IMR-90 (cell line): ENCODE data around the gene LTBP4. TPM values are rescaled to one million over a fixed set of nuclear protein-coding genes. Genes with fewer than 3 reads are reported as not detected.

ENCODE experiments used
- ATAC-seq: fragments of 200-7000 bp; cut with Tn5 transposase; 2 replicates; pipeline ENCODE4 v1.9.1; 2020; ENCODE audit warnings: low read depth, mild to moderate bottlenecking, moderate library complexity
- BruUV-seq: library from RNA; stranded (reverse); fragments of 400-500 nt; replicated peaks from 2 replicates; lab custom pipeline; 2021; lab: Mats Ljungman, UMichigan
- CTCF ChIA-PET: fragments of 300-600 bp; formaldehyde crosslinking; extraction: SDS; loops from one replicate; lab custom pipeline; 2021; ENCODE audit warnings: antibody characterized with exemption; lab: Yijun Ruan, JAX
- POLR2A ChIA-PET: fragments of 300-600 bp; sonication (Branson Sonifier 250); formaldehyde crosslinking; loops from one replicate; lab custom pipeline; 2022; ENCODE audit warnings: antibody characterized with exemption; ENCODE audit not compliant: unreplicated experiment; lab: Charles Lee
- DNase-seq: peaks from one replicate; pipeline ENCODE4 v3.0.0; 2013
- H2AFZ ChIP-seq: replicated peaks from 2 replicates; pipeline ENCODE3; 2013; ENCODE audit warnings: low read length, mild to moderate bottlenecking; ENCODE audit not compliant: poor library complexity
- H2AK5ac ChIP-seq: 2 replicates; pipeline ENCODE4 v1.6.1; 2013; ENCODE audit warnings: low read depth, low read length, inconsistent platforms
- H2AK9ac ChIP-seq: replicated peaks from 2 replicates; pipeline ENCODE3; 2013; ENCODE audit warnings: mild to moderate bottlenecking, low read depth, low read length, moderate library complexity; ENCODE audit not compliant: poor library complexity
- H2BK120ac ChIP-seq: 2 replicates; pipeline ENCODE4 v1.6.1; 2013; ENCODE audit warnings: low read depth, low read length, inconsistent platforms
- H2BK15ac ChIP-seq: 3 replicates; pipeline ENCODE4 v1.6.1; 2013; ENCODE audit warnings: low read depth, low read length, inconsistent platforms
- H2BK20ac ChIP-seq: 2 replicates; pipeline ENCODE4 v1.6.1; 2013; ENCODE audit warnings: low read depth, mild to moderate bottlenecking, inconsistent platforms, low read length, moderate library complexity
- H2BK5ac ChIP-seq: 2 replicates; pipeline ENCODE4 v1.6.1; 2013; ENCODE audit warnings: mild to moderate bottlenecking, low read depth, low read length, inconsistent platforms; ENCODE audit not compliant: poor library complexity, severe bottlenecking
- H3K14ac ChIP-seq: replicated peaks from 2 replicates; pipeline ENCODE4 v1.6.1; 2013; ENCODE audit warnings: low read depth, low read length, inconsistent platforms
- H3K18ac ChIP-seq: 2 replicates; pipeline ENCODE4 v1.6.1; 2013; ENCODE audit warnings: low read depth, low read length, control low read depth
- H3K23ac ChIP-seq: 2 replicates; pipeline ENCODE4 v1.6.1; 2013; ENCODE audit warnings: low read depth, low read length, inconsistent platforms
- H3K27ac ChIP-seq: 2 replicates; pipeline ENCODE4 v1.5.1; 2013; ENCODE audit warnings: mild to moderate bottlenecking, control low read depth, low read length; ENCODE audit not compliant: insufficient read depth
- H3K27me3 ChIP-seq: 2 replicates; pipeline ENCODE4 v1.6.1; 2013; ENCODE audit warnings: low read length; ENCODE audit not compliant: control insufficient read depth, insufficient read depth
- H3K36me3 ChIP-seq: 2 replicates; pipeline ENCODE4 v1.6.1; 2013; ENCODE audit warnings: low read length, mixed read lengths; ENCODE audit not compliant: control insufficient read depth, insufficient read depth
- H3K4ac ChIP-seq: 2 replicates; pipeline ENCODE4 v1.6.1; 2013; ENCODE audit warnings: low read depth, low read length, inconsistent platforms
- H3K4me1 ChIP-seq: 2 replicates; pipeline ENCODE4 v1.6.1; 2013; ENCODE audit warnings: low read length, mixed read lengths; ENCODE audit not compliant: control insufficient read depth, insufficient read depth
- H3K4me2 ChIP-seq: 2 replicates; pipeline ENCODE4 v1.6.1; 2013; ENCODE audit warnings: low read depth, mild to moderate bottlenecking, control low read depth, low read length, moderate library complexity
- H3K4me3 ChIP-seq: 2 replicates; pipeline ENCODE4 v1.5.1; 2013; ENCODE audit warnings: low read depth, mild to moderate bottlenecking, control low read depth, low read length, moderate library complexity; ENCODE audit not compliant: insufficient read depth
- H3K56ac ChIP-seq: 2 replicates; pipeline ENCODE4 v1.6.1; 2013; ENCODE audit warnings: low read length, inconsistent platforms; ENCODE audit not compliant: insufficient read depth; ENCODE audit errors: extremely low read depth
- H3K79me1 ChIP-seq, 2 experiments: 2 replicates each; pipeline ENCODE4 v1.6.1; 2013; ENCODE audit warnings: low read length in 2 of 2, inconsistent platforms in 1 of 2, low read depth in 1 of 2
- H3K9ac ChIP-seq: 2 replicates; pipeline ENCODE4 v1.6.1; 2013; ENCODE audit warnings: low read depth, low read length, control low read depth
- H3K9me1 ChIP-seq: 2 replicates; pipeline ENCODE4 v1.6.1; 2013; ENCODE audit warnings: low read length, inconsistent platforms; ENCODE audit not compliant: insufficient read depth
- H3K9me3 ChIP-seq: 2 replicates; pipeline ENCODE4 v1.6.1; 2013; ENCODE audit warnings: low read length; ENCODE audit not compliant: control insufficient read depth, insufficient read depth
- H4K20me1 ChIP-seq: 2 replicates; pipeline ENCODE4 v1.6.1; 2013; ENCODE audit warnings: low read length, inconsistent platforms; ENCODE audit not compliant: insufficient read depth
- H4K5ac ChIP-seq: 2 replicates; pipeline ENCODE4 v1.6.1; 2013; ENCODE audit warnings: mild to moderate bottlenecking, low read depth, low read length, control low read depth
- H4K8ac ChIP-seq, 2 experiments: 2 replicates each; pipeline ENCODE4 v1.6.1; 2013; ENCODE audit warnings: low read depth in 2 of 2, low read length in 2 of 2, control low read depth in 1 of 2, inconsistent platforms in 1 of 2
- H4K91ac ChIP-seq: 2 replicates; pipeline ENCODE4 v1.6.1; 2013; ENCODE audit warnings: low read depth, low read length, inconsistent platforms; ENCODE audit not compliant: insufficient read depth
- CEBPB ChIP-seq: IDR thresholded peaks from 2 replicates; pipeline ENCODE4 v1.6.1; 2012; ENCODE audit warnings: low read depth, low read length, improper control_type of control experiment
- CHD1 ChIP-seq: IDR thresholded peaks from 2 replicates; pipeline ENCODE4 v1.6.1; 2012; ENCODE audit warnings: low read depth, low read length, improper control_type of control experiment
- CTCF ChIP-seq: conservative IDR thresholded peaks from 2 replicates; pipeline ENCODE4 v1.5.1; 2012; ENCODE audit warnings: mild to moderate bottlenecking, low read depth, low read length, improper control_type of control experiment
- FOS ChIP-seq: fragments of 150-350 bp; IDR thresholded peaks from 2 replicates; pipeline ENCODE4 v1.6.1; 2016; ENCODE audit warnings: low read depth, low read length
- MAFK ChIP-seq: IDR thresholded peaks from 2 replicates; pipeline ENCODE4 v1.6.1; 2012; ENCODE audit warnings: low read depth, low read length, improper control_type of control experiment
- MAZ ChIP-seq: IDR thresholded peaks from 2 replicates; pipeline ENCODE4 v1.6.1; 2012; ENCODE audit warnings: low read depth, mild to moderate bottlenecking, low read length, improper control_type of control experiment, moderate library complexity, borderline replicate concordance
- MXI1 ChIP-seq: IDR thresholded peaks from 2 replicates; pipeline ENCODE4 v1.6.1; 2012; ENCODE audit warnings: low read depth, mild to moderate bottlenecking, low read length, moderate library complexity, borderline replicate concordance
- NFE2L2 ChIP-seq: fragments of 150-350 bp; IDR thresholded peaks from 2 replicates; pipeline ENCODE4 v1.6.1; 2016; ENCODE audit warnings: low read depth, mild to moderate bottlenecking, low read length
- POLR2A ChIP-seq: IDR thresholded peaks from 2 replicates; pipeline ENCODE4 v1.6.1; 2012; ENCODE audit warnings: mild to moderate bottlenecking, low read depth, low read length
- RAD21 ChIP-seq: IDR thresholded peaks from 2 replicates; pipeline ENCODE4 v1.6.1; 2012; ENCODE audit warnings: low read length, improper control_type of control experiment
- RCOR1 ChIP-seq: IDR thresholded peaks from 2 replicates; pipeline ENCODE4 v1.6.1; 2012; ENCODE audit warnings: mild to moderate bottlenecking, low read length, improper control_type of control experiment; ENCODE audit not compliant: insufficient replicate concordance
- RFX5 ChIP-seq: IDR thresholded peaks from 2 replicates; pipeline ENCODE4 v1.8.0; 2012; ENCODE audit warnings: low read depth, mild to moderate bottlenecking, low read length, moderate library complexity
- SMC3 ChIP-seq: fragments of 150-350 bp; IDR thresholded peaks from 2 replicates; pipeline ENCODE4 v1.6.1; 2016; ENCODE audit warnings: low read depth, mild to moderate bottlenecking, antibody characterized with exemption, low read length, moderate library complexity
- USF2 ChIP-seq: fragments of 150-350 bp; IDR thresholded peaks from 2 replicates; pipeline ENCODE4 v1.6.1; 2017; ENCODE audit warnings: mild to moderate bottlenecking, antibody characterized with exemption, low read length, low read depth
- WGBS, 2 experiments: methylation state at CpG; one replicate each; pipeline versions ENCODE4 v1.1.5 to v1.1.7; 2013; ENCODE audit warnings: missing lambda C conversion rate in 2 of 2; ENCODE audit not compliant: insufficient read length in 1 of 2; ENCODE audit errors: extremely low coverage in 2 of 2; 5-methylcytosine and 5-hydroxymethylcytosine counted together
- dilution Hi-C: fragments of 300-500 bp; cut with HindIII; formaldehyde crosslinking; loops from one replicate; pipeline ENCODE4 v1.14.3; 2018; ENCODE audit warnings: low sequenced_read_pairs; ENCODE audit not compliant: unreplicated experiment
- in situ Hi-C: fragments of 300-500 bp; cut with MboI; formaldehyde crosslinking; loops from 3 replicates; pipeline ENCODE4 v1.14.3; 2019; ENCODE audit warnings: low sequenced_read_pairs, inconsistent platforms, mixed read lengths
- intact Hi-C: fragments of 100-400 bp; cut with micrococcal nuclease; formaldehyde crosslinking; loops from 2 replicates; pipeline ENCODE4 v1.10.0; 2022
- polyA plus RNA-seq, 3 experiments: library from polyadenylated mRNA; depleted of rRNA; stranded (reverse); fragments of >200 nt; gene quantifications; 2 replicates each; pipeline ENCODE4 v1.2.3, GENCODE V29; 2012; ENCODE audit warnings: low replicate concordance in 1 of 3
- total RNA-seq: library from RNA; depleted of rRNA; stranded (reverse); fragments of >200 nt; gene quantifications from 2 replicates; pipeline ENCODE4 v1.2.3, GENCODE V29; 2012

Gene LTBP4
- total and polyA plus RNA-seq, 2 of the 4 experiments (the other 2 are of a cell fraction): 14.7 to 70.3 TPM

- peak overlapping the region; percentile 96 for H3K27ac ChIP-seq
- peak overlapping the region; percentile 14; the same call in 1 of the 2 replicates for H4K5ac ChIP-seq
- 1% methylated on average over 23 of the region's 60 CpGs; no CpG with 5 or more reads in 1 of the 2 experiments for WGBS, 2 experiments
- intact Hi-C loops: loop anchor here (1.0 to 5.0 kb wide), 4 partner anchors 39 to 309 kb away; no protein-coding TSS in a partner anchor
- DNase-seq: peak; percentile 84
- H2BK120ac ChIP-seq: peak overlapping the region; percentile 88
- in situ Hi-C loops: loop anchor here (5.0 to 25.0 kb wide), 2 partner anchors 144 to 599 kb away; partner anchors contain the start of gene HNRNPUL1
- H3K27me3 ChIP-seq: no peaks in the 10 kb centered on the region
- peak overlapping the region; percentile 85 for H3K9ac ChIP-seq
- no TSS peak for BruUV-seq
- peak overlapping the region; percentile 97 for H3K14ac ChIP-seq
- dilution Hi-C loops: no loop called here
- peak overlapping the region; percentile 57 for H3K4me3 ChIP-seq
- ChIA-PET CTCF (interaction anchor here (0.6 to 1.5 kb wide), 11 partner anchors 8 to 312 kb away, joined by 3 to 10 read pairs (median 4); partner anchors contain the start of genes ACTMAP, RAB4B and SNRPA), POLR2A (interaction anchor here (1.2 kb wide), 1 partner anchor 17 kb away, joined by 4 read pairs; no protein-coding TSS in a partner anchor)
- H3K4me1 ChIP-seq: peaks cover 6% of the 10 kb centered on the region
- peak overlapping the region; percentile 17 to 87; a peak in 3 of 4 replicates for H4K8ac ChIP-seq
- peaks cover 12% of the 10 kb centered on the region for H3K9me1 ChIP-seq
- peak overlapping the region; percentile 47; the same call in 1 of the 2 replicates for H3K18ac ChIP-seq
- H3K4me2 ChIP-seq: peak overlapping the region; percentile 86
- peak overlapping the region; percentile 98 for H3K4ac ChIP-seq
- H2AK5ac ChIP-seq: peak overlapping the region; percentile 96
- no peak overlapping the region for H2BK20ac ChIP-seq
- H4K91ac ChIP-seq: peak overlapping the region; percentile 89
- peak overlapping the region; percentile 93 for H2AK9ac ChIP-seq
- peaks cover 14% of the 10 kb centered on the region; the same call in 1 of the 2 replicates for H3K36me3 ChIP-seq
- peak overlapping the region; percentile 70; the same call in 1 of the 2 replicates for H3K56ac ChIP-seq
- peak overlapping the region; percentile 93; the same call in 1 of the 3 replicates for H2BK15ac ChIP-seq
- peak overlapping the region; percentile 96 for H2AFZ ChIP-seq
- peak overlapping the region; percentile 33 for H2BK5ac ChIP-seq
- no peaks in the 10 kb centered on the region for H4K20me1 ChIP-seq
- H3K9me3 ChIP-seq: no peaks in the 10 kb centered on the region
- H3K79me1 ChIP-seq: no peaks in the 10 kb centered on the region; a peak in 1 of 4 replicates
- H3K23ac ChIP-seq: peak overlapping the region; percentile 99
- peak; percentile 84 for ATAC-seq
- TF ChIP-seq RCOR1 (no peak), MAFK (no peak), CTCF (peak; percentile 96), NFE2L2 (no peak), CHD1 (no peak), RFX5 (peak; percentile 31; the same call in 1 of the 2 replicates), MAZ (peak; percentile 57), MXI1 (peak; percentile 99), POLR2A (peak; percentile 50; the same call in 1 of the 2 replicates), RAD21 (peak; percentile 93), USF2 (peak; percentile 91), FOS (no peak), CEBPB (no peak), SMC3 (peak; percentile 72)
Measured at GRCh38 chr19:40662925-40663694, 61.9 kb downstream of the LTBP4 start.
